CD14-positive monocyte (primary cell): ENCODE data around the gene STX17. TPM values are rescaled to one million over a fixed set of nuclear protein-coding genes. Genes with fewer than 3 reads are reported as not detected.

ENCODE experiments used
- DNase-seq, 3 donors: peaks; one replicate each; pipeline ENCODE4 v3.0.0-alpha.2; 2011 to 2022
- H2AFZ ChIP-seq: 2 replicates; pipeline ENCODE4 v1.6.0; 2012; ENCODE audit warnings: mild to moderate bottlenecking, low read depth, low read length, inconsistent platforms; ENCODE audit not compliant: insufficient read depth, poor library complexity, severe bottlenecking
- H3K27ac ChIP-seq, 2 donors: 1 replicate in 1 of 2; 2 replicates in 1 of 2; pipeline ENCODE4 v1.5.1; 2012 to 2013; ENCODE audit warnings: low read length in 2 of 2, control low read depth in 1 of 2, inconsistent platforms in 1 of 2, low read depth in 1 of 2, mild to moderate bottlenecking in 1 of 2
- H3K27me3 ChIP-seq, 2 donors: one replicate each; pipeline versions ENCODE4 v1.6.0 to v1.6.1; 2011 to 2013; ENCODE audit warnings: low read length in 2 of 2; ENCODE audit not compliant: control insufficient read depth in 2 of 2, insufficient read depth in 2 of 2
- H3K36me3 ChIP-seq, 2 donors: replicated peaks in 1 of 2; 1 replicate in 1 of 2; 2 replicates in 1 of 2; pipeline versions ENCODE4 v1.5.1 to v1.6.1; 2012 to 2013; ENCODE audit warnings: low read length in 2 of 2, control low read depth in 1 of 2, inconsistent platforms in 1 of 2, mild to moderate bottlenecking in 1 of 2; ENCODE audit not compliant: insufficient read depth in 2 of 2, control insufficient read depth in 1 of 2
- H3K4me1 ChIP-seq, 2 donors: 1 replicate in 1 of 2; 2 replicates in 1 of 2; pipeline versions ENCODE4 v1.5.1 to v1.6.1; 2012 to 2013; ENCODE audit warnings: low read length in 2 of 2, control low read depth in 1 of 2, inconsistent platforms in 1 of 2, mild to moderate bottlenecking in 1 of 2, moderate library complexity in 1 of 2; ENCODE audit not compliant: insufficient read depth in 2 of 2, control insufficient read depth in 1 of 2
- H3K4me2 ChIP-seq: replicated peaks from 2 replicates; pipeline ENCODE3; 2012; ENCODE audit warnings: low read length, moderate library complexity, mild to moderate bottlenecking; ENCODE audit not compliant: poor library complexity, severe bottlenecking; ENCODE audit errors: extremely low read depth
- H3K4me3 ChIP-seq, 3 experiments: fragments of 200-600 bp in 1 of 3; sonication (generic) in 1 of 3; replicated peaks in 1 of 3; 1 replicate in 2 of 3; 2 replicates in 1 of 3; pipeline ENCODE4 v1.5.1; 2011 to 2013; ENCODE audit warnings: low read length in 3 of 3, mild to moderate bottlenecking in 3 of 3, control low read depth in 2 of 3, low read depth in 2 of 3, inconsistent platforms in 1 of 3, moderate library complexity in 1 of 3
- H3K79me2 ChIP-seq: 2 replicates; pipeline ENCODE4 v1.6.0; 2012; ENCODE audit warnings: mild to moderate bottlenecking, control low read depth, inconsistent platforms, low read length, moderate library complexity; ENCODE audit not compliant: insufficient read depth
- H3K9ac ChIP-seq: 2 replicates; pipeline ENCODE4 v1.6.0; 2017; ENCODE audit warnings: low read length, mild to moderate bottlenecking; ENCODE audit not compliant: insufficient read depth, poor library complexity, severe bottlenecking
- H3K9me3 ChIP-seq, 2 donors: replicated peaks in 1 of 2; 1 replicate in 1 of 2; 2 replicates in 1 of 2; pipeline versions ENCODE4 v1.5.1 to v1.6.1; 2012 to 2013; ENCODE audit warnings: low read length in 2 of 2, control low read depth in 1 of 2; ENCODE audit not compliant: control insufficient read depth in 1 of 2, insufficient read depth in 1 of 2
- H4K20me1 ChIP-seq: 2 replicates; pipeline ENCODE4 v1.6.0; 2012; ENCODE audit warnings: mild to moderate bottlenecking, low read length, control low read depth, moderate library complexity; ENCODE audit not compliant: insufficient read depth
- H3K27ac Mint-ChIP-seq, 7 donors: one replicate each; pipeline ENCODE4 v1.8.0; 2020; ENCODE audit warnings: mild to moderate bottlenecking in 7 of 7, mixed read lengths in 7 of 7, moderate library complexity in 6 of 7, inconsistent platforms in 2 of 7
- H3K27me3 Mint-ChIP-seq, 3 donors: one replicate each; pipeline ENCODE4 v1.8.0; 2021 to 2022; ENCODE audit warnings: low read depth in 3 of 3, mild to moderate bottlenecking in 3 of 3, mixed read lengths in 3 of 3, moderate library complexity in 3 of 3, inconsistent platforms in 1 of 3
- H3K36me3 Mint-ChIP-seq, 2 donors: one replicate each; pipeline ENCODE4 v1.8.0; 2020; ENCODE audit warnings: mixed read lengths in 2 of 2, inconsistent platforms in 1 of 2, mild to moderate bottlenecking in 1 of 2
- H3K4me1 Mint-ChIP-seq: one replicate; pipeline ENCODE4 v1.8.0; 2020; ENCODE audit warnings: mild to moderate bottlenecking, mixed read lengths
- H3K4me3 Mint-ChIP-seq, 2 donors: one replicate each; pipeline ENCODE4 v1.8.0; 2020; ENCODE audit warnings: mild to moderate bottlenecking in 2 of 2, mixed read lengths in 2 of 2, moderate library complexity in 1 of 2
- H3K9me3 Mint-ChIP-seq, 7 donors: one replicate each; pipeline ENCODE4 v1.8.0; 2020 to 2022; ENCODE audit warnings: mixed read lengths in 7 of 7, mild to moderate bottlenecking in 6 of 7, moderate library complexity in 6 of 7, inconsistent platforms in 2 of 7
- WGBS: methylation state at CpG from one replicate; pipeline ENCODE4 v1.1.5; 2013; ENCODE audit warnings: missing lambda C conversion rate; ENCODE audit not compliant: insufficient coverage; 5-methylcytosine and 5-hydroxymethylcytosine counted together
- intact Hi-C, 2 donors: fragments of 100-400 bp; cut with micrococcal nuclease; formaldehyde crosslinking; loops; one replicate each; pipeline versions ENCODE4 v1.15.0 to v1.15.1; 2023
- polyA plus RNA-seq, 3 donors: library from polyadenylated mRNA; depleted of rRNA in 1 of 3; unstranded in 2 of 3; stranded (reverse) in 1 of 3; fragments of 300-500 nt in 2 of 3; fragments of >200 nt in 1 of 3; fragmentation: Illumina TruSeq in 2 of 3; gene quantifications; 1 replicate in 2 of 3; 2 replicates in 1 of 3; pipeline ENCODE4 v1.2.3, GENCODE V29; 2012 to 2021
- TF ChIP-seq, protein P1 (sequence below): fragments of 200-600 bp; IDR thresholded peaks from one replicate; pipeline ENCODE4 v1.8.0; 2022; ENCODE audit warnings: antibody characterized with exemption, mild to moderate bottlenecking

The STX17 gene
- polyA plus RNA-seq, 3 donors = 10.3 to 16.8 (median 10.6) TPM

DNA sequence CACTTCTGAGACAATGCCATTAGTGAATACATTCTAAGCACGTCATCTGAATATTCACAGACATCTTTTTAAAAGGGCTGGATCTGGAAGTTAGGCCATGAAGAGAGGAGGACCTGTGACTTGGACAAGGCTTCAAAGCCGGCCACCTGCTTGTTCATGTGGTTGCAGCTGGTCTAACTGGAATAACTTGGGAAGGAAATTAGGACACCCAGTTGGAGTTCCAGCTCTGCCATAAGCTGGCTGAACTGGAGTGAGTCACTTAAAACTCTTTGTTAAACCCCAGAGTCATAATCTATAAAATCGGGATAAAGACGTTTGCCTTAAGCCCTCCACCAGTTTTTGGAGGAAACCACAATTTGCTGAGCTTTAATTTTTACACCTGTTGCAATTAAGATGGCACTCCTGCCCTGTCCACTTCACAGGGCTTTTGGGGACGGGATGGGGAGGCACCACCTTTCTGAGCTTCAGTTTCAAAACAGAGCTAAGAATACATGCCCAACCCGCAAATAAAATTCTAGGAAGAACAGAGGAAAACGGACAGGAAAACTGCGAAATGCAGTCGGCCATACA is 536 bp upstream of the STX17 start:
- H3K36me3 Mint-ChIP-seq = no peaks in the 10 kb centered on the region
- Histone ChIP-seq H2AFZ (peak overlapping the region; percentile 92), H3K4me2 (peak overlapping the region; percentile 77), H3K9me3 (peaks cover 0 to 2% of the 10 kb centered on the region in 2 donors), H3K36me3 (no peaks in the 10 kb centered on the region), H3K4me1 (peaks cover 8 to 17% of the 10 kb centered on the region in 2 donors), H3K79me2 (peaks cover 15% of the 10 kb centered on the region), H4K20me1 (no peaks in the 10 kb centered on the region), H3K27ac (no peak overlapping the region), H3K9ac (no peak overlapping the region), H3K4me3 (peak overlapping the region; percentile 82 to 85 (median 83)), H3K27me3 (no peaks in the 10 kb centered on the region)
- 12% methylated on average over 6 of the region's 9 CpGs for WGBS
- peaks cover 21% of the 10 kb centered on the region for H3K4me1 Mint-ChIP-seq
- intact Hi-C loops = loop anchor here (5.0 to 10.0 kb wide), 3 partner anchors 81 to 684 kb away; partner anchors contain the start of genes NR4A3 (in 2 of the 2), ALG2 (in 1 of the 2) and SEC61B (in 1 of the 2)
- TF ChIP-seq, protein P1, sequence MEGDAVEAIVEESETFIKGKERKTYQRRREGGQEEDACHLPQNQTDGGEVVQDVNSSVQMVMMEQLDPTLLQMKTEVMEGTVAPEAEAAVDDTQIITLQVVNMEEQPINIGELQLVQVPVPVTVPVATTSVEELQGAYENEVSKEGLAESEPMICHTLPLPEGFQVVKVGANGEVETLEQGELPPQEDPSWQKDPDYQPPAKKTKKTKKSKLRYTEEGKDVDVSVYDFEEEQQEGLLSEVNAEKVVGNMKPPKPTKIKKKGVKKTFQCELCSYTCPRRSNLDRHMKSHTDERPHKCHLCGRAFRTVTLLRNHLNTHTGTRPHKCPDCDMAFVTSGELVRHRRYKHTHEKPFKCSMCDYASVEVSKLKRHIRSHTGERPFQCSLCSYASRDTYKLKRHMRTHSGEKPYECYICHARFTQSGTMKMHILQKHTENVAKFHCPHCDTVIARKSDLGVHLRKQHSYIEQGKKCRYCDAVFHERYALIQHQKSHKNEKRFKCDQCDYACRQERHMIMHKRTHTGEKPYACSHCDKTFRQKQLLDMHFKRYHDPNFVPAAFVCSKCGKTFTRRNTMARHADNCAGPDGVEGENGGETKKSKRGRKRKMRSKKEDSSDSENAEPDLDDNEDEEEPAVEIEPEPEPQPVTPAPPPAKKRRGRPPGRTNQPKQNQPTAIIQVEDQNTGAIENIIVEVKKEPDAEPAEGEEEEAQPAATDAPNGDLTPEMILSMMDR = no peak
- peaks cover 1 to 18% (median 4%) of the 10 kb centered on the region in 7 donors for H3K9me3 Mint-ChIP-seq
- DNase-seq = peak in 1 of 3 donors; percentile 10
- H3K27ac Mint-ChIP-seq = peak overlapping the region in 6 of 7 donors; percentile 63 to 92 (median 87)
- H3K4me3 Mint-ChIP-seq = peak overlapping the region; percentile 97 to 98
- H3K27me3 Mint-ChIP-seq = peaks cover 1 to 7% (median 4%) of the 10 kb centered on the region in 3 donors

DNA sequence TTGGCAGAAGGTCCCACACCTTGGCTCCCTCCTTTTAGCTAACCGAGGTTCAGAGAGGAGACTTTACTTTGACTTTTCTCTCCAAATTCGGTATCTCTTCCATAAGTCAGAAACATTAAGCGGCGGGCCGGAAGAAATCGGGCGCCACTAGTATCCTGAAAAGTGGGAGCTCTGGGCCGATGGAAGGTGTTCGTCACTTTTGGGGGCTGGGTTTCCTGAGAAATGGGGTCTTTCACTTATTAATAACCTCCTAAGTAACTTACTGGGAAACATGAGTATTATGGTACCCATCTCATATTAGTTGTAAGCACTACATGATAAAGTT is 716 bp downstream of the STX17 start:
- TF ChIP-seq, protein P1 = no peak
- Histone ChIP-seq H4K20me1 (no peaks in the 10 kb centered on the region), H3K9me3 (peaks cover 0 to 2% of the 10 kb centered on the region in 2 donors), H3K27me3 (no peaks in the 10 kb centered on the region), H3K36me3 (no peaks in the 10 kb centered on the region), H3K9ac (peak overlapping the region; percentile 95), H3K4me1 (peaks cover 8 to 17% of the 10 kb centered on the region in 2 donors), H2AFZ (peak overlapping the region; percentile 92), H3K79me2 (peaks cover 15% of the 10 kb centered on the region), H3K27ac (peak overlapping the region; percentile 72 to 95), H3K4me3 (peak overlapping the region; percentile 82 to 85 (median 83)), H3K4me2 (peak overlapping the region; percentile 77)
- no CpG with 5 or more reads among the region's 9 CpGs for WGBS
- H3K27me3 Mint-ChIP-seq = peaks cover 1 to 7% (median 5%) of the 10 kb centered on the region in 3 donors
- peak overlapping the region; percentile 98 to 99 for H3K4me3 Mint-ChIP-seq
- H3K4me1 Mint-ChIP-seq = peaks cover 21% of the 10 kb centered on the region
- peak overlapping the region; percentile 87 to 96 (median 93) for H3K27ac Mint-ChIP-seq
- no peak for DNase-seq
- intact Hi-C loops = loop anchor here (5.0 to 10.0 kb wide), 3 partner anchors 82 to 685 kb away; partner anchors contain the start of genes NR4A3 (in 2 of the 2), ALG2 (in 1 of the 2) and SEC61B (in 1 of the 2)
- peaks cover 4 to 7% of the 10 kb centered on the region in 2 donors for H3K36me3 Mint-ChIP-seq
- peaks cover 0 to 16% (median 6%) of the 10 kb centered on the region in 7 donors for H3K9me3 Mint-ChIP-seq
